Body of pancreas (tissue), 4 donors: ENCODE results near the gene PLPPR3. TPM values are rescaled to one million over a fixed set of nuclear protein-coding genes. Genes with fewer than 3 reads are reported as not detected.

Source experiments
- ATAC-seq: fragments of 150-250 bp; one replicate; pipeline ENCODE4 v1.9.1; 2016
- DNase-seq, 4 donors: peaks; one replicate each; pipeline ENCODE4 v3.0.0-alpha.2; 2019
- H3K27ac ChIP-seq, 4 donors: fragments of 200-600 bp; sonication (generic); 1 replicate in 3 of 4; 2 replicates in 1 of 4; pipeline versions ENCODE4 v1.5.1 to v1.6.1; 2016 to 2019; ENCODE audit warnings: mild to moderate bottlenecking in 1 of 4, mixed read lengths in 1 of 4, moderate library complexity in 1 of 4
- H3K27me3 ChIP-seq, 2 donors: fragments of 200-600 bp; sonication (generic); one replicate each; pipeline ENCODE4 v1.6.0; 2016; ENCODE audit warnings: mild to moderate bottlenecking in 1 of 2
- H3K36me3 ChIP-seq, 2 donors: fragments of 200-600 bp; sonication (generic); replicated peaks in 1 of 2; 2 replicates each; pipeline ENCODE4 v1.5.1; 2016; ENCODE audit warnings: low read depth in 2 of 2; ENCODE audit not compliant: insufficient read depth in 1 of 2
- H3K4me1 ChIP-seq: fragments of 200-600 bp; sonication (generic); one replicate; pipeline ENCODE4 v1.6.0; 2016
- H3K4me3 ChIP-seq, 2 donors: fragments of 200-600 bp; sonication (generic); 1 replicate in 1 of 2; 2 replicates in 1 of 2; pipeline ENCODE4 v1.5.1; 2016 to 2019
- H3K9me3 ChIP-seq, 3 donors: fragments of 200-600 bp; sonication (generic); 1 replicate in 2 of 3; 2 replicates in 1 of 3; pipeline ENCODE4 v1.5.1; 2016
- POLR2A ChIP-seq, 3 donors: fragments of 450-650 bp; IDR thresholded peaks; one replicate each; pipeline ENCODE4 v1.6.1; 2016; ENCODE audit warnings: antibody characterized with exemption in 3 of 3, mild to moderate bottlenecking in 2 of 3
- WGBS, 2 donors: methylation state at CpG; one replicate each; pipeline ENCODE4 v1.1.5; 2017; 5-methylcytosine and 5-hydroxymethylcytosine counted together
- intact Hi-C: fragments of 100-400 bp; cut with DNase I; formaldehyde crosslinking; loops from one replicate; pipeline ENCODE4 v1.15.1; 2023
- total RNA-seq, 2 donors: library from RNA; depleted of rRNA; stranded (reverse); fragments of >200 nt; gene quantifications; one replicate each; pipeline ENCODE4 v1.1.0, GENCODE V29; 2016
- TF ChIP-seq, protein P1 (sequence below), 7 experiments: fragments of 450-650 bp in 4 of 7; fragments of 200-600 bp in 3 of 7; sonication (generic) in 3 of 7; IDR thresholded peaks; one replicate each; pipeline ENCODE4 v1.5.1; 2016 to 2019; ENCODE audit warnings: antibody characterized with exemption in 7 of 7

PLPPR3 gene
- total RNA-seq, 2 donors from 2014 or later, result not detected

- TF ChIP-seq, protein P1, sequence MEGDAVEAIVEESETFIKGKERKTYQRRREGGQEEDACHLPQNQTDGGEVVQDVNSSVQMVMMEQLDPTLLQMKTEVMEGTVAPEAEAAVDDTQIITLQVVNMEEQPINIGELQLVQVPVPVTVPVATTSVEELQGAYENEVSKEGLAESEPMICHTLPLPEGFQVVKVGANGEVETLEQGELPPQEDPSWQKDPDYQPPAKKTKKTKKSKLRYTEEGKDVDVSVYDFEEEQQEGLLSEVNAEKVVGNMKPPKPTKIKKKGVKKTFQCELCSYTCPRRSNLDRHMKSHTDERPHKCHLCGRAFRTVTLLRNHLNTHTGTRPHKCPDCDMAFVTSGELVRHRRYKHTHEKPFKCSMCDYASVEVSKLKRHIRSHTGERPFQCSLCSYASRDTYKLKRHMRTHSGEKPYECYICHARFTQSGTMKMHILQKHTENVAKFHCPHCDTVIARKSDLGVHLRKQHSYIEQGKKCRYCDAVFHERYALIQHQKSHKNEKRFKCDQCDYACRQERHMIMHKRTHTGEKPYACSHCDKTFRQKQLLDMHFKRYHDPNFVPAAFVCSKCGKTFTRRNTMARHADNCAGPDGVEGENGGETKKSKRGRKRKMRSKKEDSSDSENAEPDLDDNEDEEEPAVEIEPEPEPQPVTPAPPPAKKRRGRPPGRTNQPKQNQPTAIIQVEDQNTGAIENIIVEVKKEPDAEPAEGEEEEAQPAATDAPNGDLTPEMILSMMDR (IDR thresholded peaks at IDR 0.05), result no peak
- TF ChIP-seq POLR2A (IDR thresholded peaks at IDR 0.05), result no peak
- intact Hi-C loops, result no loop called here
- Histone ChIP-seq H3K36me3 (no peaks in the 10 kb centered on the region), H3K4me1 (peaks cover 5% of the 10 kb centered on the region), H3K27me3 (no peaks in the 10 kb centered on the region), H3K9me3 (no peaks in the 10 kb centered on the region), H3K27ac (peak overlapping the region in 2 of 4 donors; percentile 36 to 45), H3K4me3 (no peak overlapping the region)
- DNase-seq, result no peak
- ATAC-seq, result no peak
- WGBS, 2 donors, result 86 to 90% methylated on average over 26 of the region's 26 CpGs
Observed at GRCh38 chr19:791007-791566, 30.7 kb downstream of the PLPPR3 start.

DNA sequence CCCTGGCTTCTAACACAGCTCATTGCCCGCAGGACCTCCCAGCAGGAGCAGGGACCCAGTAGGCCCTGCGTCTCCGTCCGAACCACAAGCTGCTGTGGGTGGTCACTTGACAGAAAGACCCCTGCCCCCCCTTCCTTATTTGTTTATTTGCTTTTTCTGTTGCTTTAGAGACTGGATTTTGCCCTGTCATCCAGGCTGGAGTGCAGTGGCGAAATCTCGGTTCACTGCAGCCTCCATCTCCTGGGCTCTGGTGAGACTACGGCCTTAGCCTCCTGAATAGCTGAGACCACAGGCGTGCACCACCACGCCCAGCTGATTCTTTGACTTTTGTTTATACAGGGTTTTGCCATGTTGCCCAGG lies 32.1 kb downstream of the PLPPR3 start:
- 78 to 87% methylated on average over 9 of the region's 9 CpGs for WGBS, 2 donors
- Histone ChIP-seq H3K27ac (peak overlapping the region in 2 of 4 donors; percentile 34 to 36), H3K36me3 (no peaks in the 10 kb centered on the region), H3K4me3 (no peak overlapping the region), H3K4me1 (no peaks in the 10 kb centered on the region), H3K27me3 (no peaks in the 10 kb centered on the region), H3K9me3 (no peaks in the 10 kb centered on the region)
- ATAC-seq, result no peak
- no peak for DNase-seq
- no peak for TF ChIP-seq POLR2A (IDR thresholded peaks at IDR 0.05)
- TF ChIP-seq, protein P1 (IDR thresholded peaks at IDR 0.05), result no peak
- intact Hi-C loops, result no loop called here

DNA sequence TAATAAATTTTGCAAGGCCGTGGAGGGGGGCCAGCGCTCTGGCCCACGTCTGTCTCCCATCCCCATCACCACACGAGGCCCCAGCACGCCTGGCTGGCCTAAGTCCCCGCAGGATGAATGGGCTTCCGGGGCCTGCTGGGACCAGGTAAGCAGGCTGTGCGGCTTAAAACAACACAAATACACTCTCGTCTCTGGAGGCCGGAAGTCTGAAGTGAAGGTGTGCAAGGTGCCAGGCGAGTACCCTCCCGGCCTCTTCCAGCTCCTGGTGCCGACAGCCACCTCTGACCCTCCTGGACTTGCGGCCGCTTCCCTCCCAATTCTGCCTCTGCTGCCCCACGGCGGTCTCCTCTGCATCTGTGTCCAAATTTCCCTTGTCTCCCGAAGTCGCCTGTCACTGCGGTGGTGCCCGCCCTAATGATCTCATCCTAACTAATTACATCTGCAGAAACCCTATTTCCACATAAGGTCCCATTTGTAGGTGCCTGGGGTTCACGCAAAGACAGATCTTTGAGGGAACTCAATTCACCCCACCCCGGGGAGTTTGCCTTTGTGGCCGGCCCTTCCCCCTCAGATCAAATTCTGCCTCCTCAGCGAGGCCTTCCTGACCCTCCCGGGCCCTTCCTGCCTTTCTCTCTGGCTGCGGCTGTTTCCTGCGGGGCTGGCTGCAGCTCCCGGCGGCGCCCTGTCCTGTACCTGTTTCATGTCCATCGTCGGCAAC lies 32.6 kb downstream of the PLPPR3 start:
- no peaks in the 10 kb centered on the region for H3K4me1 ChIP-seq
- no peaks in the 10 kb centered on the region for H3K9me3 ChIP-seq
- intact Hi-C loops, result no loop called here
- no peak overlapping the region for H3K4me3 ChIP-seq
- DNase-seq, result no peak
- 57 to 75% methylated on average over 20 to 33 of the region's 33 CpGs for WGBS, 2 donors
- TF ChIP-seq, protein P1 (IDR thresholded peaks at IDR 0.05), result no peak
- TF ChIP-seq POLR2A (IDR thresholded peaks at IDR 0.05), result no peak
- peak overlapping the region in 2 of 4 donors; percentile 34 to 36 for H3K27ac ChIP-seq
- ATAC-seq, result no peak
- no peaks in the 10 kb centered on the region for H3K27me3 ChIP-seq
- no peaks in the 10 kb centered on the region for H3K36me3 ChIP-seq

DNA sequence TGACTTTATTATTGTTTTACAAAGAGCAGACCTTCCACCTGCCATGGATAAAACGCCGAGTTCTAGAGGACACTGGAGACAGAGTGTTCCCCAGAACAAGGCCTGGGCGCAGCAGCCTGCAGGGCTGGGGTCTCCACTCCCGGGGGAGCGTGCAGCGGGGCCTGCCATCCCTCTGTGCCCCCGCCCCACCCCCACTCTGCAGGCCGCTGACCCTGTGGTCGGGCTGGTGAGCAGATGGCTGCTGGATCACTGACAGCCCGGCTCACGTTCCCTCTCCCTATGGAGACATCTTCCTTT lies 33.1 kb downstream of the PLPPR3 start:
- intact Hi-C loops, result no loop called here
- Histone ChIP-seq H3K4me1 (no peaks in the 10 kb centered on the region), H3K27me3 (no peaks in the 10 kb centered on the region), H3K9me3 (no peaks in the 10 kb centered on the region), H3K4me3 (no peak overlapping the region), H3K27ac (peak overlapping the region in 2 of 4 donors; percentile 27 to 36), H3K36me3 (no peaks in the 10 kb centered on the region)
- DNase-seq (no peak), ATAC-seq (no peak)
- WGBS, 2 donors, result 48 to 72% methylated on average over 4 to 11 of the region's 11 CpGs
- no peak for TF ChIP-seq POLR2A (IDR thresholded peaks at IDR 0.05)
- TF ChIP-seq, protein P1 (IDR thresholded peaks at IDR 0.05), result no peak

DNA sequence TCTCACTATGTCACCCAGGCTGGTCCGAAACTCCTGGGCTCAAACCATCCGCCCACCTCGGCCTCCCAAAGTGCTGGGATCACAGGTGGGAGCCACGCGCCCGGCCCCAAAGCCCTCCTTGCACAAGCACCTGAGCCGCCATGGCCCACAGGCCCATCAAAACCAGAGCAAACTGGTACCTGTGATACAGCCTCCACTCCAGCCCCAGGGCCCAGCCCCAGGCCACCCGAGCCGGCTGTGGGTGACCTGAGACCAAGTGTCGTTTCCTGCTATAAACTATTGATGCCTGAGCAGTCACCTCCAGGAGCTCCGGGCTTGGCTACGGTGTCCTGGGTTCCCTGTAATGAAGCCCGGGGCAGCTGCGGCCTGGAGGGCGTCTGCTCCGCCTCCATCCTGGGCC lies 34.2 kb downstream of the PLPPR3 start:
- intact Hi-C loops, result no loop called here
- TF ChIP-seq, protein P1 (IDR thresholded peaks at IDR 0.05), result no peak
- TF ChIP-seq POLR2A (IDR thresholded peaks at IDR 0.05), result no peak
- H3K27me3 ChIP-seq, result no peaks in the 10 kb centered on the region
- H3K36me3 ChIP-seq, result no peaks in the 10 kb centered on the region
- H3K9me3 ChIP-seq, result no peaks in the 10 kb centered on the region
- 83 to 93% methylated on average over 6 to 16 of the region's 16 CpGs for WGBS, 2 donors
- DNase-seq (no peak), ATAC-seq (no peak)
- H3K4me1 ChIP-seq, result no peaks in the 10 kb centered on the region
- H3K4me3 ChIP-seq, result no peak overlapping the region
- H3K27ac ChIP-seq, result no peak overlapping the region
